IMR-90 (cell line): ENCODE measurements around the gene CASS4. TPM values are rescaled to one million over a fixed set of nuclear protein-coding genes. Genes with fewer than 3 reads are reported as not detected.
A peak's percentile ranks its signal among the peaks of the same experiment; 100 is the strongest.

Experiments used
- ATAC-seq: fragments of 200-7000 bp; cut with Tn5 transposase; 2 replicates; pipeline ENCODE4 v1.9.1; 2020; ENCODE audit warnings: low read depth, mild to moderate bottlenecking, moderate library complexity
- BruUV-seq: library from RNA; stranded (reverse); fragments of 400-500 nt; replicated peaks from 2 replicates; lab custom pipeline; 2021; lab: Mats Ljungman, UMichigan
- CTCF ChIA-PET: fragments of 300-600 bp; formaldehyde crosslinking; extraction: SDS; loops from one replicate; lab custom pipeline; 2021; ENCODE audit warnings: antibody characterized with exemption; lab: Yijun Ruan, JAX
- POLR2A ChIA-PET: fragments of 300-600 bp; sonication (Branson Sonifier 250); formaldehyde crosslinking; loops from one replicate; lab custom pipeline; 2022; ENCODE audit warnings: antibody characterized with exemption; ENCODE audit not compliant: unreplicated experiment; lab: Charles Lee
- DNase-seq: peaks from one replicate; pipeline ENCODE4 v3.0.0; 2013
- H2AFZ ChIP-seq: replicated peaks from 2 replicates; pipeline ENCODE3; 2013; ENCODE audit warnings: low read length, mild to moderate bottlenecking; ENCODE audit not compliant: poor library complexity
- H2AK5ac ChIP-seq: 2 replicates; pipeline ENCODE4 v1.6.1; 2013; ENCODE audit warnings: low read depth, low read length, inconsistent platforms
- H2AK9ac ChIP-seq: replicated peaks from 2 replicates; pipeline ENCODE3; 2013; ENCODE audit warnings: mild to moderate bottlenecking, low read depth, low read length, moderate library complexity; ENCODE audit not compliant: poor library complexity
- H2BK120ac ChIP-seq: 2 replicates; pipeline ENCODE4 v1.6.1; 2013; ENCODE audit warnings: low read depth, low read length, inconsistent platforms
- H2BK15ac ChIP-seq: 3 replicates; pipeline ENCODE4 v1.6.1; 2013; ENCODE audit warnings: low read depth, low read length, inconsistent platforms
- H2BK20ac ChIP-seq: 2 replicates; pipeline ENCODE4 v1.6.1; 2013; ENCODE audit warnings: low read depth, mild to moderate bottlenecking, inconsistent platforms, low read length, moderate library complexity
- H2BK5ac ChIP-seq: 2 replicates; pipeline ENCODE4 v1.6.1; 2013; ENCODE audit warnings: mild to moderate bottlenecking, low read depth, low read length, inconsistent platforms; ENCODE audit not compliant: poor library complexity, severe bottlenecking
- H3K14ac ChIP-seq: replicated peaks from 2 replicates; pipeline ENCODE4 v1.6.1; 2013; ENCODE audit warnings: low read depth, low read length, inconsistent platforms
- H3K18ac ChIP-seq: 2 replicates; pipeline ENCODE4 v1.6.1; 2013; ENCODE audit warnings: low read depth, low read length, control low read depth
- H3K23ac ChIP-seq: 2 replicates; pipeline ENCODE4 v1.6.1; 2013; ENCODE audit warnings: low read depth, low read length, inconsistent platforms
- H3K27ac ChIP-seq: 2 replicates; pipeline ENCODE4 v1.5.1; 2013; ENCODE audit warnings: mild to moderate bottlenecking, control low read depth, low read length; ENCODE audit not compliant: insufficient read depth
- H3K27me3 ChIP-seq: 2 replicates; pipeline ENCODE4 v1.6.1; 2013; ENCODE audit warnings: low read length; ENCODE audit not compliant: control insufficient read depth, insufficient read depth
- H3K36me3 ChIP-seq: 2 replicates; pipeline ENCODE4 v1.6.1; 2013; ENCODE audit warnings: low read length, mixed read lengths; ENCODE audit not compliant: control insufficient read depth, insufficient read depth
- H3K4ac ChIP-seq: 2 replicates; pipeline ENCODE4 v1.6.1; 2013; ENCODE audit warnings: low read depth, low read length, inconsistent platforms
- H3K4me1 ChIP-seq: 2 replicates; pipeline ENCODE4 v1.6.1; 2013; ENCODE audit warnings: low read length, mixed read lengths; ENCODE audit not compliant: control insufficient read depth, insufficient read depth
- H3K4me2 ChIP-seq: 2 replicates; pipeline ENCODE4 v1.6.1; 2013; ENCODE audit warnings: low read depth, mild to moderate bottlenecking, control low read depth, low read length, moderate library complexity
- H3K4me3 ChIP-seq: 2 replicates; pipeline ENCODE4 v1.5.1; 2013; ENCODE audit warnings: low read depth, mild to moderate bottlenecking, control low read depth, low read length, moderate library complexity; ENCODE audit not compliant: insufficient read depth
- H3K56ac ChIP-seq: 2 replicates; pipeline ENCODE4 v1.6.1; 2013; ENCODE audit warnings: low read length, inconsistent platforms; ENCODE audit not compliant: insufficient read depth; ENCODE audit errors: extremely low read depth
- H3K79me1 ChIP-seq, 2 experiments: 2 replicates each; pipeline ENCODE4 v1.6.1; 2013; ENCODE audit warnings: low read length in 2 of 2, inconsistent platforms in 1 of 2, low read depth in 1 of 2
- H3K9ac ChIP-seq: 2 replicates; pipeline ENCODE4 v1.6.1; 2013; ENCODE audit warnings: low read depth, low read length, control low read depth
- H3K9me1 ChIP-seq: 2 replicates; pipeline ENCODE4 v1.6.1; 2013; ENCODE audit warnings: low read length, inconsistent platforms; ENCODE audit not compliant: insufficient read depth
- H3K9me3 ChIP-seq: 2 replicates; pipeline ENCODE4 v1.6.1; 2013; ENCODE audit warnings: low read length; ENCODE audit not compliant: control insufficient read depth, insufficient read depth
- H4K20me1 ChIP-seq: 2 replicates; pipeline ENCODE4 v1.6.1; 2013; ENCODE audit warnings: low read length, inconsistent platforms; ENCODE audit not compliant: insufficient read depth
- H4K5ac ChIP-seq: 2 replicates; pipeline ENCODE4 v1.6.1; 2013; ENCODE audit warnings: mild to moderate bottlenecking, low read depth, low read length, control low read depth
- H4K8ac ChIP-seq, 2 experiments: 2 replicates each; pipeline ENCODE4 v1.6.1; 2013; ENCODE audit warnings: low read depth in 2 of 2, low read length in 2 of 2, control low read depth in 1 of 2, inconsistent platforms in 1 of 2
- H4K91ac ChIP-seq: 2 replicates; pipeline ENCODE4 v1.6.1; 2013; ENCODE audit warnings: low read depth, low read length, inconsistent platforms; ENCODE audit not compliant: insufficient read depth
- BHLHE40 ChIP-seq: fragments of 150-350 bp; IDR thresholded peaks from 2 replicates; pipeline ENCODE4 v1.6.1; 2016; ENCODE audit warnings: mild to moderate bottlenecking, low read depth, low read length
- CEBPB ChIP-seq: IDR thresholded peaks from 2 replicates; pipeline ENCODE4 v1.6.1; 2012; ENCODE audit warnings: low read depth, low read length, improper control_type of control experiment
- CHD1 ChIP-seq: IDR thresholded peaks from 2 replicates; pipeline ENCODE4 v1.6.1; 2012; ENCODE audit warnings: low read depth, low read length, improper control_type of control experiment
- FOS ChIP-seq: fragments of 150-350 bp; IDR thresholded peaks from 2 replicates; pipeline ENCODE4 v1.6.1; 2016; ENCODE audit warnings: low read depth, low read length
- MAZ ChIP-seq: IDR thresholded peaks from 2 replicates; pipeline ENCODE4 v1.6.1; 2012; ENCODE audit warnings: low read depth, mild to moderate bottlenecking, low read length, improper control_type of control experiment, moderate library complexity, borderline replicate concordance
- MXI1 ChIP-seq: IDR thresholded peaks from 2 replicates; pipeline ENCODE4 v1.6.1; 2012; ENCODE audit warnings: low read depth, mild to moderate bottlenecking, low read length, moderate library complexity, borderline replicate concordance
- POLR2A ChIP-seq: IDR thresholded peaks from 2 replicates; pipeline ENCODE4 v1.6.1; 2012; ENCODE audit warnings: mild to moderate bottlenecking, low read depth, low read length
- RAD21 ChIP-seq: IDR thresholded peaks from 2 replicates; pipeline ENCODE4 v1.6.1; 2012; ENCODE audit warnings: low read length, improper control_type of control experiment
- RFX5 ChIP-seq: IDR thresholded peaks from 2 replicates; pipeline ENCODE4 v1.8.0; 2012; ENCODE audit warnings: low read depth, mild to moderate bottlenecking, low read length, moderate library complexity
- WGBS, 2 experiments: methylation state at CpG; one replicate each; pipeline versions ENCODE4 v1.1.5 to v1.1.7; 2013; ENCODE audit warnings: missing lambda C conversion rate in 2 of 2; ENCODE audit not compliant: insufficient read length in 1 of 2; ENCODE audit errors: extremely low coverage in 2 of 2; 5-methylcytosine and 5-hydroxymethylcytosine counted together
- dilution Hi-C: fragments of 300-500 bp; cut with HindIII; formaldehyde crosslinking; loops from one replicate; pipeline ENCODE4 v1.14.3; 2018; ENCODE audit warnings: low sequenced_read_pairs; ENCODE audit not compliant: unreplicated experiment
- in situ Hi-C: fragments of 300-500 bp; cut with MboI; formaldehyde crosslinking; loops from 3 replicates; pipeline ENCODE4 v1.14.3; 2019; ENCODE audit warnings: low sequenced_read_pairs, inconsistent platforms, mixed read lengths
- intact Hi-C: fragments of 100-400 bp; cut with micrococcal nuclease; formaldehyde crosslinking; loops from 2 replicates; pipeline ENCODE4 v1.10.0; 2022
- polyA plus RNA-seq, 3 experiments: library from polyadenylated mRNA; depleted of rRNA; stranded (reverse); fragments of >200 nt; gene quantifications; 2 replicates each; pipeline ENCODE4 v1.2.3, GENCODE V29; 2012; ENCODE audit warnings: low replicate concordance in 1 of 3
- total RNA-seq: library from RNA; depleted of rRNA; stranded (reverse); fragments of >200 nt; gene quantifications from 2 replicates; pipeline ENCODE4 v1.2.3, GENCODE V29; 2012
- TF ChIP-seq, protein P1 (sequence below): fragments of 150-350 bp; IDR thresholded peaks from 2 replicates; pipeline ENCODE4 v1.6.1; 2016; ENCODE audit warnings: low read depth, mild to moderate bottlenecking, low read length, moderate library complexity, borderline replicate concordance
- TF ChIP-seq, protein P2 (sequence below): conservative IDR thresholded peaks from 2 replicates; pipeline ENCODE4 v1.5.1; 2012; ENCODE audit warnings: mild to moderate bottlenecking, low read depth, low read length, improper control_type of control experiment

Gene CASS4
- total and polyA plus RNA-seq, 2 of the 4 experiments (the other 2 are of a cell fraction), result 25.8 to 26.5 TPM

DNA sequence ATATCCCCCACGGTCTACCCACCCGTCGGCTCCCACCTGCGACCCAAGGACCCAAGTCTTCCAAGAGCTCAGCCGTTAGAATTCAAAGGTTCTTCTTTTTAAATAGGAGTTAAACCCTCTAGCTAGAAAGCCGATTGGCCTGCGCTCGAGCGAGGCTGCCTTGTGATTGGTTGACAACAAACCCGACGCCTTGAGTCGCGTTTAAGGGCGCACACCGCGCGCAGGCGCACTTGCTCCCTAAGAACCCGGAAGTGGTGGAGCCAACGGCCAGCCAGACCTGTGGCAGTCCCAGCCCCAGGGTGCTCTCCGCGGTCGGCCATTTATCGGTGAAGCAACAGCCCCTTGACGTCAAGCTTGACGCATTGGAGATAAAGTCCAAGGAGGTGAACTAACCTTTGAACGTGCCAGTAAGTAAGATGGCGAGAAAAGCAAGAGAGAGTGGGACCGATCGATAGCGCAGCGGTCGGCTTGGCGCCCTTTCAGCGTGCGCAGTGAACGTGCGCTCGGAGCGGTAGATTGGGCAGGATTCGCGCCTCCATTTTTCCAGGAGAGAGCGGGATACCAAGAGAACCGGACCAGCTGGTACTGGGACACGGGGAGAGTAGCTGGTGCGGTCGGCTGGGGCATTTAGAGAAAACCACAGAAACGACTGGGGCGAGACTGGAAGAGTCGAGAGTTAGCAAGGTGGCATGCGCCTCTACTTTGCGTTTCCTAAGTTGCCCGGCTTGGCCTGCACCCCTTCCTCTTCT, 19.8 kb upstream of the CASS4 start, which contains the start of the genes AURKA and CSTF1:
Gene AURKA, minus strand, starts transcription at position 84 of the 749 bp plus-strand sequence. CDS start 4,018 bp downstream, outside the sequence.
Gene CSTF1, plus strand, starts transcription at position 514 of the 749 bp plus-strand sequence. CDS start 2,908 bp downstream, outside the sequence.
- H2AK5ac ChIP-seq, result peak within 1 kb of the TSS; percentile 85
- H4K20me1 ChIP-seq, result no peaks in the 10 kb centered on the region
- ChIA-PET POLR2A (interaction anchor here (0.9 kb wide), 2 partner anchors 29 to 34 kb away, joined by 3 read pairs; no protein-coding TSS in a partner anchor), CTCF (interaction anchor here (1.2 kb wide), 1 partner anchor 49 kb away, joined by 3 read pairs; no protein-coding TSS in a partner anchor)
- H2BK120ac ChIP-seq, result peak within 1 kb of the TSS; percentile 65
- peak; percentile 100 for DNase-seq
- dilution Hi-C loops, result no loop called here
- H3K4ac ChIP-seq, result peak within 1 kb of the TSS; percentile 94
- peak within 1 kb of the TSS; percentile 98 for H3K14ac ChIP-seq
- peak within 1 kb of the TSS; percentile 98 for H2AK9ac ChIP-seq
- H4K5ac ChIP-seq, result peak within 1 kb of the TSS; percentile 57
- WGBS, 2 experiments, result 1% methylated on average over 20 of the region's 53 CpGs; no CpG with 5 or more reads in 1 of the 2 experiments
- no peak within 1 kb of the TSS for H2BK20ac ChIP-seq
- H4K8ac ChIP-seq, result peak within 1 kb of the TSS; percentile 57 to 97
- H3K18ac ChIP-seq, result peak within 1 kb of the TSS; percentile 20
- H3K27ac ChIP-seq, result peak within 1 kb of the TSS; percentile 83
- peak within 1 kb of the TSS; percentile 67 for H3K4me3 ChIP-seq
- BruUV-seq, result TSS peak; percentile 50
- no peak within 1 kb of the TSS for H2BK15ac ChIP-seq
- H2BK5ac ChIP-seq, result peak within 1 kb of the TSS; percentile 81
- intact Hi-C loops, result loop anchor here (2.0 kb wide), 1 partner anchor 76 kb away; the partner anchor contains the start of gene RTF2
- TF ChIP-seq CHD1 (peak; percentile 6; the same call in 1 of the 2 replicates), BHLHE40 (peak; percentile 99), RFX5 (no peak), CEBPB (peak; percentile 100), FOS (peak; percentile 31; the same call in 1 of the 2 replicates), POLR2A (peak; percentile 96), MXI1 (peak; percentile 81), MAZ (no peak), RAD21 (no peak)
- TF ChIP-seq, protein P1, sequence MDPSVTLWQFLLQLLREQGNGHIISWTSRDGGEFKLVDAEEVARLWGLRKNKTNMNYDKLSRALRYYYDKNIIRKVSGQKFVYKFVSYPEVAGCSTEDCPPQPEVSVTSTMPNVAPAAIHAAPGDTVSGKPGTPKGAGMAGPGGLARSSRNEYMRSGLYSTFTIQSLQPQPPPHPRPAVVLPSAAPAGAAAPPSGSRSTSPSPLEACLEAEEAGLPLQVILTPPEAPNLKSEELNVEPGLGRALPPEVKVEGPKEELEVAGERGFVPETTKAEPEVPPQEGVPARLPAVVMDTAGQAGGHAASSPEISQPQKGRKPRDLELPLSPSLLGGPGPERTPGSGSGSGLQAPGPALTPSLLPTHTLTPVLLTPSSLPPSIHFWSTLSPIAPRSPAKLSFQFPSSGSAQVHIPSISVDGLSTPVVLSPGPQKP, result no peak
- TF ChIP-seq, protein P2, sequence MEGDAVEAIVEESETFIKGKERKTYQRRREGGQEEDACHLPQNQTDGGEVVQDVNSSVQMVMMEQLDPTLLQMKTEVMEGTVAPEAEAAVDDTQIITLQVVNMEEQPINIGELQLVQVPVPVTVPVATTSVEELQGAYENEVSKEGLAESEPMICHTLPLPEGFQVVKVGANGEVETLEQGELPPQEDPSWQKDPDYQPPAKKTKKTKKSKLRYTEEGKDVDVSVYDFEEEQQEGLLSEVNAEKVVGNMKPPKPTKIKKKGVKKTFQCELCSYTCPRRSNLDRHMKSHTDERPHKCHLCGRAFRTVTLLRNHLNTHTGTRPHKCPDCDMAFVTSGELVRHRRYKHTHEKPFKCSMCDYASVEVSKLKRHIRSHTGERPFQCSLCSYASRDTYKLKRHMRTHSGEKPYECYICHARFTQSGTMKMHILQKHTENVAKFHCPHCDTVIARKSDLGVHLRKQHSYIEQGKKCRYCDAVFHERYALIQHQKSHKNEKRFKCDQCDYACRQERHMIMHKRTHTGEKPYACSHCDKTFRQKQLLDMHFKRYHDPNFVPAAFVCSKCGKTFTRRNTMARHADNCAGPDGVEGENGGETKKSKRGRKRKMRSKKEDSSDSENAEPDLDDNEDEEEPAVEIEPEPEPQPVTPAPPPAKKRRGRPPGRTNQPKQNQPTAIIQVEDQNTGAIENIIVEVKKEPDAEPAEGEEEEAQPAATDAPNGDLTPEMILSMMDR, result no peak
- peaks cover 2% of the 10 kb centered on the region; the same call in 1 of the 2 replicates for H3K4me1 ChIP-seq
- no peaks in the 10 kb centered on the region for H3K27me3 ChIP-seq
- H3K9ac ChIP-seq, result peak within 1 kb of the TSS; percentile 92
- in situ Hi-C loops, result loop anchor here (25.0 kb wide), 1 partner anchor 970 kb away; the partner anchor contains the start of gene RAE1
- peak; percentile 97 for ATAC-seq
- peaks cover 16% of the 10 kb centered on the region for H3K36me3 ChIP-seq
- peak within 1 kb of the TSS; percentile 93 for H3K23ac ChIP-seq
- H2AFZ ChIP-seq, result peak within 1 kb of the TSS; percentile 96
- no peaks in the 10 kb centered on the region for H3K9me3 ChIP-seq
- H3K4me2 ChIP-seq, result peak within 1 kb of the TSS; percentile 90
- peaks cover 15% of the 10 kb centered on the region for H3K9me1 ChIP-seq
- H3K79me1 ChIP-seq, result peaks cover 49 to 64% of the 10 kb centered on the region in 2 experiments
- H4K91ac ChIP-seq, result peak within 1 kb of the TSS; percentile 89
- peak within 1 kb of the TSS; percentile 82 for H3K56ac ChIP-seq
